ENCODE results near the gene THAP6.

DNA sequence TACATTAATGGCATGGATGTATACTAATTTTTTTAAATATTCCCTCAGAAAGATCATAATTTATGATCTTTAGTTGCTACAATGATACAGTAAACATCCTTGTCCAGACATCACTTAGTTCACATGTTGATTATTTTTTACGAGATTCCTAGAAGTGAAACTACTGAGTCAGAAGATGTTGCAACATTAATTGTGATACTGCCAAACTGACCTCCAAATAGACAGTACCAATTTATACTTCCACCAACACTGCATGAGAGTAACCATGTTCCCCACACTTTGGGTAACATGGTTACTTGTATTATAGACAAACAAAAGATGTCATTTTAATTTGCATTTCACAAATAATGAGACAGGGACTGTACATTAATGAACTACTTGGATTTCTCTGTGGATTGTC, 19.7 kb upstream of the THAP6 start:
- TF ChIP-seq, protein P1, sequence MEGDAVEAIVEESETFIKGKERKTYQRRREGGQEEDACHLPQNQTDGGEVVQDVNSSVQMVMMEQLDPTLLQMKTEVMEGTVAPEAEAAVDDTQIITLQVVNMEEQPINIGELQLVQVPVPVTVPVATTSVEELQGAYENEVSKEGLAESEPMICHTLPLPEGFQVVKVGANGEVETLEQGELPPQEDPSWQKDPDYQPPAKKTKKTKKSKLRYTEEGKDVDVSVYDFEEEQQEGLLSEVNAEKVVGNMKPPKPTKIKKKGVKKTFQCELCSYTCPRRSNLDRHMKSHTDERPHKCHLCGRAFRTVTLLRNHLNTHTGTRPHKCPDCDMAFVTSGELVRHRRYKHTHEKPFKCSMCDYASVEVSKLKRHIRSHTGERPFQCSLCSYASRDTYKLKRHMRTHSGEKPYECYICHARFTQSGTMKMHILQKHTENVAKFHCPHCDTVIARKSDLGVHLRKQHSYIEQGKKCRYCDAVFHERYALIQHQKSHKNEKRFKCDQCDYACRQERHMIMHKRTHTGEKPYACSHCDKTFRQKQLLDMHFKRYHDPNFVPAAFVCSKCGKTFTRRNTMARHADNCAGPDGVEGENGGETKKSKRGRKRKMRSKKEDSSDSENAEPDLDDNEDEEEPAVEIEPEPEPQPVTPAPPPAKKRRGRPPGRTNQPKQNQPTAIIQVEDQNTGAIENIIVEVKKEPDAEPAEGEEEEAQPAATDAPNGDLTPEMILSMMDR (IDR thresholded peaks at IDR 0.05 in 4 of 5, conservative IDR thresholded peaks at IDR 0.05 in 1 of 5), result no peak
- no peak for TF ChIP-seq POLR2A (IDR thresholded peaks at IDR 0.05)
